ENCODE results near the gene PROM2. TPM values are rescaled to one million over a fixed set of nuclear protein-coding genes. Genes with fewer than 3 reads are reported as not detected.

Gene PROM2
- total and polyA plus RNA-seq, 10 of the 15 experiments (the other 5 are each of a cell fraction or from before 2014, with no cell fraction given): 0.01 to 0.04 TPM; not detected in 8

DNA sequence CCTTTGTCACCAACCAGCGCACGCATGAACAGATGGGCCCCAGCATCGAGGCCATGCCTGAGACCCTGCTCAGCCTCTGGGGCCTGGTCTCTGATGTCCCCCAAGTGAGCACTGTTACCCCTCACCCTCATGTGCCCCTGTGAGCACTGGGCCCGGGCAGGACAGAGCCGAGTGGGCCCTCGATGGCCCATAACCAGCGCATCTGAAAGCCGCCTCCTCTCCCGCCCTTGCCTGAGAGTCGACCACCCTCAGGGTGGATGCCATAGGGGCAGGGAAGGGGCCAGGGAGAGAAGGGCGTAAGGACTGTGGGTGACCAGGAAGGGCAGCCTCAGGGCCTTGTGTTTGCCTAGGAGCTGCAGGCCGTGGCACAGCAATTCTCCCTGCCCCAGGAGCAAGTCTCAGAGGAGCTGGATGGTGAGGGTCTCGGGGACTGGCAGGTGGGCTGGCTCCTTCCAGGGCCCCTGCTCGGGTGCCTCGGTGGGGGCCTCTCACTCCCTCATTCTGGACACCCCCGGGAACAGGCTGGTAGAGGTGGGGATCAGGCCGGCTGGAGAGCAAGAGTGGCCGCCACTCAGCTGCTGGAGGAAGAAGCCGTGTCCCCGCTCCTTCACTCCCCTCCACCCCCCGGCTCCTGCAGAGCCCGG, 2.1 kb downstream of the PROM2 start (continued):
- TF ChIP-seq, protein P1, sequence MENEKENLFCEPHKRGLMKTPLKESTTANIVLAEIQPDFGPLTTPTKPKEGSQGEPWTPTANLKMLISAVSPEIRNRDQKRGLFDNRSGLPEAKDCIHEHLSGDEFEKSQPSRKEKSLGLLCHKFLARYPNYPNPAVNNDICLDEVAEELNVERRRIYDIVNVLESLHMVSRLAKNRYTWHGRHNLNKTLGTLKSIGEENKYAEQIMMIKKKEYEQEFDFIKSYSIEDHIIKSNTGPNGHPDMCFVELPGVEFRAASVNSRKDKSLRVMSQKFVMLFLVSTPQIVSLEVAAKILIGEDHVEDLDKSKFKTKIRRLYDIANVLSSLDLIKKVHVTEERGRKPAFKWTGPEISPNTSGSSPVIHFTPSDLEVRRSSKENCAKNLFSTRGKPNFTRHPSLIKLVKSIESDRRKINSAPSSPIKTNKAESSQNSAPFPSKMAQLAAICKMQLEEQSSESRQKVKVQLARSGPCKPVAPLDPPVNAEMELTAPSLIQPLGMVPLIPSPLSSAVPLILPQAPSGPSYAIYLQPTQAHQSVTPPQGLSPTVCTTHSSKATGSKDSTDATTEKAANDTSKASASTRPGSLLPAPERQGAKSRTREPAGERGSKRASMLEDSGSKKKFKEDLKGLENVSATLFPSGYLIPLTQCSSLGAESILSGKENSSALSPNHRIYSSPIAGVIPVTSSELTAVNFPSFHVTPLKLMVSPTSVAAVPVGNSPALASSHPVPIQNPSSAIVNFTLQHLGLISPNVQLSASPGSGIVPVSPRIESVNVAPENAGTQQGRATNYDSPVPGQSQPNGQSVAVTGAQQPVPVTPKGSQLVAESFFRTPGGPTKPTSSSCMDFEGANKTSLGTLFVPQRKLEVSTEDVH (IDR thresholded peaks at IDR 0.05; ENCODE audit: low read depth, partially characterized antibody): no peak
- TF ChIP-seq EGR1 (IDR thresholded peaks at IDR 0.05; ENCODE audit: borderline replicate concordance in 1 of 2, low read depth in 2 of 2, low read length in 2 of 2) (no peak), CREM (IDR thresholded peaks at IDR 0.05; ENCODE audit: low read depth) (no peak), NR2F1 (conservative IDR thresholded peaks at IDR 0.05) (no peak), JUND (IDR thresholded peaks at IDR 0.05; ENCODE audit: low read depth, low read length) (no peak), FOXK2 (IDR thresholded peaks at IDR 0.05) (no peak)

DNA sequence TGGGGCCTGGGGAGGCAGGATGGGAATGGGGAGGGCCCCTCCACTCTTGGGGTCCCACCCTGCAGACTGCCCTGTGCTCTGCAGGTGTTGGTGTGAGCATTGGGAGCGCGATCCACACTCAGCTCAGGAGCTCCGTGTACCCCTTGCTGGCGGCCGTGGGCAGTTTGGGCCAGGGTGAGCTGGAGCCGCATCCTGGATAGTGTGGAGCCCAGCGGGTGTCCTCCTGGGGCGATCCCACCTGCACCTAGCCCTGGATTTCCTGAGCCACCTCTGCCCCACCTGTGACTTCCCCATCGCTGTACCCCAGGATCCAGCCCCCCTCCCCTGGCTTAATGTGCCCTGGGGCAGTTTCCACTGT, 2.6 kb downstream of the PROM2 start:
- intact Hi-C loops (cut with micrococcal nuclease; ENCODE audit: unreplicated experiment): no loop called here
- DNase-seq (ENCODE audit: low read depth, low spot score): no peak
- ATAC-seq: no peak
- H3K9me3 ChIP-seq (replicated peaks; ENCODE audit: control insufficient read depth, insufficient read depth, low read length): no peaks in the 10 kb centered on the region
- ChIA-PET SMC1A (ENCODE audit: uncharacterized antibody, unreplicated experiment) (no interaction called here), CTCF (no interaction called here), RAD21 (ENCODE audit: unreplicated experiment) (no interaction called here), POLR2A (no interaction called here)
- no peaks in the 10 kb centered on the region for H4K20me1 ChIP-seq (ENCODE audit: control insufficient read depth, insufficient read depth)
- no peaks in the 10 kb centered on the region for H3K4me1 ChIP-seq (ENCODE audit: control insufficient read depth, insufficient read depth, low read length)
- H3K27me3 ChIP-seq (replicated peaks in 1 of 2; ENCODE audit: control insufficient read depth in 2 of 2, insufficient read depth in 2 of 2, low read length in 1 of 2): no peaks in the 10 kb centered on the region
- no peak for FAIRE-seq
- no peaks in the 10 kb centered on the region for H3K79me2 ChIP-seq (ENCODE audit: control insufficient read depth, insufficient read depth, low read length)
- H3K27ac ChIP-seq (ENCODE audit: control insufficient read depth, insufficient read depth): no peak overlapping the region
- WGBS (ENCODE audit: insufficient coverage, insufficient replicate concordance, low lambda C conversion rate, missing lambda C conversion rate): 72% methylated on average over 9 of the region's 9 CpGs
- H3K4me3 ChIP-seq: no peak overlapping the region
- H3K9ac ChIP-seq (ENCODE audit: control insufficient read depth, insufficient read depth, low read length): no peak overlapping the region
- TF ChIP-seq HDAC2 (IDR thresholded peaks at IDR 0.05) (no peak), KAT2A (conservative IDR thresholded peaks at IDR 0.05; ENCODE audit: control insufficient read depth, low read depth, low read length) (no peak), TBL1XR1 (IDR thresholded peaks at IDR 0.05; ENCODE audit: low read depth, low read length) (no peak)
- TF ChIP-seq, protein P2, sequence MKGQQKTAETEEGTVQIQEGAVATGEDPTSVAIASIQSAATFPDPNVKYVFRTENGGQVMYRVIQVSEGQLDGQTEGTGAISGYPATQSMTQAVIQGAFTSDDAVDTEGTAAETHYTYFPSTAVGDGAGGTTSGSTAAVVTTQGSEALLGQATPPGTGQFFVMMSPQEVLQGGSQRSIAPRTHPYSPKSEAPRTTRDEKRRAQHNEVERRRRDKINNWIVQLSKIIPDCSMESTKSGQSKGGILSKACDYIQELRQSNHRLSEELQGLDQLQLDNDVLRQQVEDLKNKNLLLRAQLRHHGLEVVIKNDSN (IDR thresholded peaks at IDR 0.05; ENCODE audit: borderline replicate concordance, extremely low read length, insufficient read depth, low read depth, low read length): no peak
- TF ChIP-seq, protein P3, sequence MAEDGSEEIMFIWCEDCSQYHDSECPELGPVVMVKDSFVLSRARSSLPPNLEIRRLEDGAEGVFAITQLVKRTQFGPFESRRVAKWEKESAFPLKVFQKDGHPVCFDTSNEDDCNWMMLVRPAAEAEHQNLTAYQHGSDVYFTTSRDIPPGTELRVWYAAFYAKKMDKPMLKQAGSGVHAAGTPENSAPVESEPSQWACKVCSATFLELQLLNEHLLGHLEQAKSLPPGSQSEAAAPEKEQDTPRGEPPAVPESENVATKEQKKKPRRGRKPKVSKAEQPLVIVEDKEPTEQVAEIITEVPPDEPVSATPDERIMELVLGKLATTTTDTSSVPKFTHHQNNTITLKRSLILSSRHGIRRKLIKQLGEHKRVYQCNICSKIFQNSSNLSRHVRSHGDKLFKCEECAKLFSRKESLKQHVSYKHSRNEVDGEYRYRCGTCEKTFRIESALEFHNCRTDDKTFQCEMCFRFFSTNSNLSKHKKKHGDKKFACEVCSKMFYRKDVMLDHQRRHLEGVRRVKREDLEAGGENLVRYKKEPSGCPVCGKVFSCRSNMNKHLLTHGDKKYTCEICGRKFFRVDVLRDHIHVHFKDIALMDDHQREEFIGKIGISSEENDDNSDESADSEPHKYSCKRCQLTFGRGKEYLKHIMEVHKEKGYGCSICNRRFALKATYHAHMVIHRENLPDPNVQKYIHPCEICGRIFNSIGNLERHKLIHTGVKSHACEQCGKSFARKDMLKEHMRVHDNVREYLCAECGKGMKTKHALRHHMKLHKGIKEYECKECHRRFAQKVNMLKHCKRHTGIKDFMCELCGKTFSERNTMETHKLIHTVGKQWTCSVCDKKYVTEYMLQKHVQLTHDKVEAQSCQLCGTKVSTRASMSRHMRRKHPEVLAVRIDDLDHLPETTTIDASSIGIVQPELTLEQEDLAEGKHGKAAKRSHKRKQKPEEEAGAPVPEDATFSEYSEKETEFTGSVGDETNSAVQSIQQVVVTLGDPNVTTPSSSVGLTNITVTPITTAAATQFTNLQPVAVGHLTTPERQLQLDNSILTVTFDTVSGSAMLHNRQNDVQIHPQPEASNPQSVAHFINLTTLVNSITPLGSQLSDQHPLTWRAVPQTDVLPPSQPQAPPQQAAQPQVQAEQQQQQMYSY (CRISPR knock-in tag; IDR thresholded peaks at IDR 0.05): no peak
- H3K36me3 ChIP-seq (ENCODE audit: control insufficient read depth in 2 of 2, insufficient read depth in 2 of 2, low read length in 1 of 2): no peaks in the 10 kb centered on the region
- no peak overlapping the region for H2AFZ ChIP-seq (ENCODE audit: control insufficient read depth, low read depth, low read length)
- in situ Hi-C loops (cut with MboI): no loop called here
- H3K4me2 ChIP-seq (ENCODE audit: control insufficient read depth, insufficient read depth): no peak overlapping the region
- BruUV-seq (replicated peaks): no TSS peak
